IPS-18c (cell line): ENCODE results near the gene VPS13D.

Experiments used
- H3K4me3 ChIP-seq: 2 replicates; pipeline ENCODE4 v1.7.0; 2013; ENCODE audit warnings: low read depth, mild to moderate bottlenecking, low read length, moderate library complexity; ENCODE audit not compliant: insufficient read depth
- H3K9me3 ChIP-seq: one replicate; pipeline ENCODE4 v1.6.1; 2013; ENCODE audit warnings: mild to moderate bottlenecking, low read length, moderate library complexity; ENCODE audit not compliant: control insufficient read depth, insufficient read depth

VPS13D gene

DNA sequence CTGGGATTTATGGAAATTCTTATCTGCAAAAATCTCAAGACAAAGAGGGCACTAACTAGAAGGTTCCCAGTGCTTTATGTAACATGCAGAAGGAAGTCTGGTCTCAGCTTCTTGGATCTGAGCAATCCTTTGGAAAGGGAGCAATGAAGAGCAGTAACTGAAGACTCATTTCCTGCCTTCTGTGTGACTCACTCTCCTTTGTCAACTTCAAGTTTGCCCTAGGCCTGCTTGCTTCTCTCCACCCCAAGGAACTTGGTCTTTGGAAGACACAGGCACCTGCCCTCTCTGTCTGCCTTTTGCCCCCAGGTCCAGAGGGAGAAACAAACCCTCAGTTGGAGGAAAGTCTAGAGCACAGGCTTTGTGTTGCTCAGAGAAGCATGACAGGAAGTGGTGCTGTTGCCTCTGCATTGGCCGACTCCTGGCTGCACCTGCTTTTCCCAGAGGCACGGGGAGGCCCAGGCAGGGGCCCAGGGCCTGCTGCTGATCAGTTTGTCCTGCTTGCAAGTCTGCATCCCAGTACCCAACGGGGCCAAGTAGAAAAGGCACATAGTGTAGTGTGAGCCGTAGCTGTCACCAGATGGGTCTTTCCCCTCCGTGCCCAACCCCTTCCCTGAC lies 251.0 kb downstream of the VPS13D start:
- Histone ChIP-seq H3K4me3 (no peak overlapping the region), H3K9me3 (no peaks in the 10 kb centered on the region)

DNA sequence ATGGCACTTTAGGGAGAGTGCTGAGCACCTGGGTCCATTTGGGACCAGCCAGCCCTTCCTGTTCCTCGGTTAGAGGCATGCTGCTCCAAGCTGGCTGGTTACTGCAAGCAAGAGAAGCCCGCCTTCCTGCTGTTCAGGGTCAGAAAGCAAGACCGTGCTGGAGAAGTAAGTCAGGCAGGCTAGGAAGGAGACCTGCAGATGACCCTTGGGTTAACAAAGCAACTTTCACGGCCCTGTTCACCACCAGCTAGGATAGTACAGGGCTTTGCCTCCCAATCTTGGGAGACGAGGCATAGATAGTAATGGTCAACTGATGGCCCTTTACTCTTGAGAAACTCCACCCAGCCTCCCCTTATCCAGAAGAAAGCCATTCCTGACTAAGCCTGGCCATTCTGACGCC lies 252.1 kb downstream of the VPS13D start:
- H3K4me3 ChIP-seq = no peak overlapping the region
- no peaks in the 10 kb centered on the region for H3K9me3 ChIP-seq

DNA sequence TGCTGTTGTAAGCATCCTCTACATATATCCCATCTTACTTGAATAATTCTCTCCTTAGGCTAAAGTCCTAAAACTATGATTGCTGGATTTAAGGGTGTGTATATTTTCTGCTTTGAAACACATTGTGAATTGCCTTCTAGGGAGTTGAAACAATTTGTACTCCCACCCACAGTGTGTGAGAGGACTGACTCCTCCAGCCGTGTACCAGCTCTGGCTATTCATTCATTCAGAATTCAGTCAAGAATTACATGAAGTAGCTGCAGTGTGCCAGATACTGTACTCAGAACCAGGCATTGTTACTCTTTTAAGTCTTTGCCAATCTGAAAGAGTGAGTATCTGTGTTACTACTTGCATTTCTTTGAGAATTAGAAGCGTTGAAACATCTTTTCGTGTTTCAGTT lies 253.2 kb downstream of the VPS13D start:
- no peaks in the 10 kb centered on the region for H3K9me3 ChIP-seq
- no peak overlapping the region for H3K4me3 ChIP-seq

DNA sequence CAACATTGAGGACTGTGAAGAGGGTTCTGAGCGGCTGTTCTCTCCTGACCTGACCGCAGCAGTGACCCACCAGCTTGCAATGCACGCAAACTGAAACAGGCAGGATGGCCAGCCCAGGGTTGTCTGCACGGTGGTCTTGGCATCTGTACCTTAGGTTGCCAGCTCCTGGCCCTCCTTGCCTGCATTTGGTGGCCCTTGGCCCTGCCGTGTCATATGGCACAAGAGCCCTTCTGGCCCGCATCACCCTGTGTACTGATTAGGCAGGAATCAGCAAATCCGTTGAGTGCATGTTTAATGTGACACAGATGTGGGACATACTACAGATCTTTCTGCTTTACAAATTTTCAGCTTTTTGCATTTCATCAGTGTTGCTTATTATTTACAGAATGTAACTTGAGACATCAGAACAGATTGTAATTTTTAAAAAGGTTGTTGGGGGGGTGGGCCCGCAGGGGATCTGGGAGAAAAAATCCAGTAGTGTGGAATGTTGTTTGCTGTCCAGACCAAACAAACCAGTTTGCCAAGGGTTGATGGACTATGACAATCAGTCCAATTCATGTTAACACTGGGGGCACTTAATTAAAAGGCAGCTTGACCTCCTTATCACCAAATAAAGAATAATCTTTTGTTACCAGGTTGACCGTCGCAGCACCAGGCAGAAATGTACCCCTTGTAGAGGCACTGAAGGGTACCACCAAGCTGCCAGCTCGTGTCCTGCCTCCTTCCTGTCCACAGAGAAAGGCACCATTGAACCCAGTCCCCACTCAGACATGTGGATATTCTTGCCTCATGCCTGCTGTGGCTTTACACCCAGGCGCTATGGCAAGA lies 255.6 kb downstream of the VPS13D start:
- no peak overlapping the region for H3K4me3 ChIP-seq
- H3K9me3 ChIP-seq = peaks cover 9% of the 10 kb centered on the region

DNA sequence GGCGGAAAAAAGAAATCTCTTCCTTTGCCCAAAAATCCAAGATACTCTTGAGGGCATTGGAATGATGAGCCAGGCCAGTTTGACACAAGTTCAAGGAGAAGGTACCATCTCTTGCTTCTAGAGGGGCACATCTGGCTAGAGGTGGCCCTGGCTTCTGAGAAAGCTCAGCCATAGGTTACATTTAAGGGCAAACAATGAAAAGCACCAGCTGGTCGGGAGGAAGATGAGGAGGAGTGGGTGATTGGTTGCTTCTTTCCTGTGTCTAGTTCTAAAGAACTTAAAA lies 256.2 kb downstream of the VPS13D start:
- peaks cover 14% of the 10 kb centered on the region for H3K9me3 ChIP-seq
- H3K4me3 ChIP-seq = no peak overlapping the region

DNA sequence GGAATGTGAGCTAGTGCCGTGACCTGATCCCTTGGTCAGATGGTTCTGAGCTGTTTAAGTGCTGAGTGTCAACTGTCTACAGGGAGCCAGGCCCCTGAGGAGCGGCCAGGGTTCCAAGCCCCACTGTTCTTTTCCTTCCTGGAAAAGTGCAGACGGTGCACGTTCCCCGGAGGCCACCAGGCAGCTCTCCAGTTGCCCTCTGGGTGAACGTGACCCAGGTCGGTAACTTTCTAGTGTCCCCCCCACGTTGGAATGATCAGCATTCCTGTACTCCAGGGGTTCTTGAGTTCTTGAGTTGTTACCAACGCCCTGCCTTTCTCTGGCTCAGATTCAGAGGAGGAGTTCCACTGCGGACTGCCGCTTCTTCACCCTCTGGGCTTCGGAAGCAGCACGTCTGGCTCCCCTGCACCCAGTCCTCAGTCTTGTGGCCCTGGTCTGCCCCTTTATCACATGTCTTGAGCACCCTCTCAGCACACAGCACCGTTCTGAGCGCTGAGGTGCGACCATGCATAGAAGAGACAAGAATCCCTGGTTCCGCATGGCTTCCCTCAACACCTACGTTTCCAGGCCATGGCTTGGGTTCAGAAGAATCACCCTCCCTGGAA lies 256.7 kb downstream of the VPS13D start:
- H3K4me3 ChIP-seq = no peak overlapping the region
- H3K9me3 ChIP-seq = peaks cover 14% of the 10 kb centered on the region

DNA sequence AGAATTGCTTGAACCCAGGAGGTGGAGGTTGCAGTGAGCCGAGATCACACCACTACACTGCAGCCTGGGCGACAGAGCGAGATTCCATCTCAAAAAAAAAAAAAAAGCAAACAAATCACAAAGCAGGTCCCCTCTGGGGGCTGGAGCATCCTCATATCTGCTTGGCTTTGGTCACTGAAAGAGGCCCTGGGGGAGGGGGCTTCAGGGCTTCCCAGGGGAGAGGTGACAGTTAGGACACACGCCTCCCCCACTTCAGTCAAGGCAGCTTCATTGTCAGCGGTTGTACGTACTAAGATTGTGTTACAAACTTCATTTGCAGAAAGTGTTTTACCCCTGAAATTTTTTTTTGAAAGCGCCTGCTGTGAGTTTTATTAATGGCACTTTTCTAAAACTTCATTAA lies 257.7 kb downstream of the VPS13D start:
- H3K4me3 ChIP-seq = no peak overlapping the region
- peaks cover 14% of the 10 kb centered on the region for H3K9me3 ChIP-seq

DNA sequence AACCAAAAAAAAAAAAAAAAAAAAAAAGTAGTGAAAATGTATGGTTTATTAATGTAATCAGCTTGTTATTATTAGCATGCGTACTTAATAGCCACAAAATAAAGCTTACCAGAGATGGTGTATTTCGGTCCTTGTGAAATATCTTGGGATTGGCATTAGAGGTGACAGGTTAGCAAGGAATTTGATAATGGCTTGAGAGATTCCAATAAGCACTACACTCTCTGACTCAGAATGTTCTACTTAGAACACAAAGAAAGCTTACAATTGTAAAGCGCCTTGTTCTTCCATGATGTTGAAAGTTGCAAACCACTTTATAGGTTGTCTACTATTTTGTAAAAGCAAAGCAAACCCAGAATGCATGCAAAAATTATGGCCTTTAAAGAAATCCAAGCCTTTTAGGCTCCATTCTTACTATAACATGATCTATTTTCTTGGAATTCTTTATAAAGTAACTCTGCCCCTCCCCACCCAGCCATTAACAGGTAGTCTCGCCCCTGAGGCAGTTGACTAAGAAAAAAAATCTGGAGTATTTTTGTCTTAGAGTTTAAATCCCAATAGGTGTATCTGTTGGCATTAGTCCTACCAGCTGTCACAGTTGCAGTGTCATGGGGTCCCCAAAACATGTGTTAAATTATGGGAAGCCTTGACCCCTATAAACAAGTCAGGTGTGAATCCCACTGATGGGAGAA lies 259.0 kb downstream of the VPS13D start:
- Histone ChIP-seq H3K4me3 (no peak overlapping the region), H3K9me3 (peaks cover 14% of the 10 kb centered on the region)

DNA sequence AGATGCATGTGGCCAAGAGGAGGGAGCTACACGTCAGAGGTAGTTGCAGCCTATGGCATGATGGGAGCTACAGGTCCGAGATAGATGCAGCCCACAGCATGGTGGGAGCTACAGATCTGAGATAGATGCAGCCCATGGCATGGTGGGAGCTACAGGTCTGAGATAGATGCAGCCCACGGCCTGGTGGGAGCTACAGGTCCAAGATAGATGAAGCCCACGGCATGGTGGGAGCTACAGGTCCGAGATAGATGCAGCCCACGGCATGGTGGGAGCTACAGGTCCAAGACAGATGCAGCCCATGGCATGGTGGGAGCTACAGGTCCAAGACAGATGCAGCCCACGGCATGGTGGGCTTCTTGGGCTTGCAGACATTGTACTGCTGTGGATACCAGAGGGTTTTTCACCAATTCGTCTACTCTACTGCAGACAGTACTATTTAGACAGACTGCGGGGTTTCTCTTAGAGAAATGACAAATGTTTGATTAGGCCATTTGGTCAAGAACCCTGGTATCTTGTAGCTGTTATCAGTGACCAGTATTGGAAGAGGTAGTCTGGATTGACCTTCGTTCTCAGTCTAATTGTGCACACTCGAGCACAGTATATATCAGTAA lies 260.8 kb downstream of the VPS13D start:
- Histone ChIP-seq H3K9me3 (peaks cover 14% of the 10 kb centered on the region), H3K4me3 (0 out of 2 replicates have a peak overlapping the region, but pooled peaks have one; percentile 15)

DNA sequence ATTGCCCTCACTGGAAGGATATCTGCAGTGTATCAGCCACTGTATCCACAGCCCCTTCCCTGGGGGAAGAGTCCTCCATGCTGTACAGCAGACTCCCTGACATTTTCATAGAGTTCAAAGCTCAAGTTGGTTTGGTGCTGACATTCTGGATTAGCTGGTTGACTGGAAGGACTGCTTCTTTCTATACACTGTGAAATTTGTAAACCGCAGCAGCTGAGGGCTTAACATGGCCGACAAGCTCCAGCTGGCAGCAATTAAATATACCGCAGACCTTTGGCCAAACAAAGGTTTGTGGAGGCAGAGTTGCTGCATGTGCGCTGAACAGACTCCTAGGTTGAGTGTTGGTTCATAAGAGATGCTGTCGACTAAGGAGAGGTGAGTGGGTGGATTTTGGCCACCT lies 261.8 kb downstream of the VPS13D start:
- no peak overlapping the region for H3K4me3 ChIP-seq

DNA sequence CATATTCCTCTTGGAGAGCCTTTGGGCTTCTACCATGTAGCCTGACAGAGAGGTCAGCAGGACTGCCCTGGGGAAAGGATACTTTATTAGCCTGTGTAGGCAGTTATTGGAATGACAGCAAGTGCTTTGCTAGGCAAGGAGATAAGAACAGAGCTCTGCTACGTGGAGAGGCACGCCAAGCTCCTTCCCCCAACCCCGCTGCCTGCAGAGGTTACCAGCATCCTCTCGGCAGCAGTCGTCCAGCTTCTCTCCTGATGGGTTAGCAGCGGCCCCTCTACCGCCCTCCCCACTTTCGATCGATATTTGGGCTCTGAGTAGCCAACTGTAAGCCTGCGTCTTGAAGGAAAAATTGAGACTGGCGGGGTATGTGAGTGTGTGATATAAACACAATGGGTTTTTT lies 265.9 kb downstream of the VPS13D start:
- Histone ChIP-seq H3K4me3 (no peak overlapping the region), H3K9me3 (peaks cover 4% of the 10 kb centered on the region)

More for the DNA sequence above, 261.8 kb downstream of the VPS13D start:
- H3K9me3 ChIP-seq = peaks cover 14% of the 10 kb centered on the region

DNA sequence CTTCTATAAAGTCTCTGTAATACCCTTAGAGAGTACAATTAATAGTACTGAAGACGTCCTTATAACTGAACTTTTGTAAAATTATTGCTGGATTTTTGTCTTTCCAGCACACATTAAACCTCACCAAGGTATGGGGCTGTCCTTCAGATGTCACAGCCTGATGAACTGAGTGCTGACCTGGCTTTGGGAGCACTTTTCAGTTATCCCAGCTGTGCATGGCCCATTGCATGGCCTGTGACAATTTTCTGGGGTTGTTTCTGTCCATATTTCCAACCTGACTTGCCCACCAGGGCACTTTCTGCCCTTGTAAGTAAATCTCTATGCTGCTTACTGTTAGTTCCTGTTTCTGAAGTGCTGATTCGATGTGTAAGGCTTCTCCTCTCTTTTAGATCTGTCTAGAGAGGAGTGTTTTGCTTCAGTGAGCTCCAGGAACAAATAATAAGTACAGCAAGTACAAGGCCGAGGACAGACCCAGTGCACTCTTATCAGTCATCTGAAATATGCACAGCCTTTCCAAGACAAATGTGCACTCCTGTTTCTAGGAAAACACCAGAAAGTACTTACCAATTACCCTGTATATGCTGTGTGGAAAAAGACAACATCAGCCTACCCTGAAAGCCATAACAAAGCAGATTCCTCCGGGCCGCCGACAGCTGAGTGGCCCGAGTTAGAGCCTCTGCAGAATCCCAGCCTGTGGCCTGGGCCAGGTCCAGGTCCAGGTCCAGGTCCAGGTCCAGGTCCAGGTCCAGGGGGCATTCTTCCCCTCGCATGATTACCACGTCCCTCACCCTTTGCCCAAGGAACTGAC lies 266.5 kb downstream of the VPS13D start:
- Histone ChIP-seq H3K9me3 (peaks cover 4% of the 10 kb centered on the region), H3K4me3 (no peak overlapping the region)

DNA sequence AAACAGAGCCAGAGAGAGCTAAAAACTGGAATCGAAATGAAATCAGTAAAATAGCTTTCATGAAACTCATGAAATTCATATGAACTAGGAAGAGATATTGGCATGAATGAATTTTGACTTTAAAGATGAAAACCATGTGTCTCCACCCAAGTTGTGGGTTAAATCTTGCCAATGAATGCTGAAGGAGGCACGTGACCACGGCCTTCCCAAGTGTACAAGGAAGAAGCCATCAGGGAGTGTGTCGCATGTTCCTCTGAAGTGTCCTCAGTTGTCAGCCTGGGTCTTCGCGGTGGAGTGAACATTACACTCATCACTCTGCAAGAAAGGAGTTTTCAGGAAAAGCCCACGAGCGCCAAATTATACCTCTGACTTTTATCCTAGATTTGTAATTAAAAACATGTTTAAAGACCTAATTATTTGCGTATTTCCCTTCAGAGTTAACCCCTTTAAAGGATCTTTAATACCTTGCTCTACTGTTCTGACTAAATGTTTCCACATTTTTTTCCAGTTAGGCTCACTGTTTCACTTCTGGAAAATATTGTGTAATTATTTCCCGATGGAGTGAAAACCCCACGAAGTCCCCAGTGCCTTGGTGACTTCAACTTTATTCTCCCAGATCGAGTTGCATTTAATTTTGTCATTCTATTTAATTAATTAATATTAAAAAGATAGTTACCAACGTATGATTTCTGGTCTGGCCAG lies 269.9 kb downstream of the VPS13D start:
- no peak overlapping the region for H3K4me3 ChIP-seq
- H3K9me3 ChIP-seq = peaks cover 4% of the 10 kb centered on the region

DNA sequence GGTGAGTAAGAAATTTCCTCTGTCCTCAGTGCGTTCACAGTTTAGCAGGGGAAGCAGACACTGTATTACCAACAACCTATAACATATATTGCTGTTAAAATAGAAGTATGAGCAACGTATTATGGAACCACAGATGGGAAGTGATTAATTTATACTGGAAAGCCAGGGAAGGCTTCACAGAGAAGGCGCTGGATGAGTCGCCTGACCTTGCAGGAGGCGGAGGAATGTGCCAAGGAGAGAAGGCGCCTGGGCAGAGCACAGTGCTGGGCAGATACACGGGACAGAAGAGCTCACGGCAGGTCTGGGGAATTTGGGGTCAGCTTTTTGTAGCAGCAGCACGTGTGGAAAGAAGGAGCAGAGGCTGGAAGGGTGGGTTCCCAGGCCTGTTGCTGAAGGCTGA lies 271.8 kb downstream of the VPS13D start:
- Histone ChIP-seq H3K4me3 (no peak overlapping the region), H3K9me3 (peaks cover 4% of the 10 kb centered on the region)

DNA sequence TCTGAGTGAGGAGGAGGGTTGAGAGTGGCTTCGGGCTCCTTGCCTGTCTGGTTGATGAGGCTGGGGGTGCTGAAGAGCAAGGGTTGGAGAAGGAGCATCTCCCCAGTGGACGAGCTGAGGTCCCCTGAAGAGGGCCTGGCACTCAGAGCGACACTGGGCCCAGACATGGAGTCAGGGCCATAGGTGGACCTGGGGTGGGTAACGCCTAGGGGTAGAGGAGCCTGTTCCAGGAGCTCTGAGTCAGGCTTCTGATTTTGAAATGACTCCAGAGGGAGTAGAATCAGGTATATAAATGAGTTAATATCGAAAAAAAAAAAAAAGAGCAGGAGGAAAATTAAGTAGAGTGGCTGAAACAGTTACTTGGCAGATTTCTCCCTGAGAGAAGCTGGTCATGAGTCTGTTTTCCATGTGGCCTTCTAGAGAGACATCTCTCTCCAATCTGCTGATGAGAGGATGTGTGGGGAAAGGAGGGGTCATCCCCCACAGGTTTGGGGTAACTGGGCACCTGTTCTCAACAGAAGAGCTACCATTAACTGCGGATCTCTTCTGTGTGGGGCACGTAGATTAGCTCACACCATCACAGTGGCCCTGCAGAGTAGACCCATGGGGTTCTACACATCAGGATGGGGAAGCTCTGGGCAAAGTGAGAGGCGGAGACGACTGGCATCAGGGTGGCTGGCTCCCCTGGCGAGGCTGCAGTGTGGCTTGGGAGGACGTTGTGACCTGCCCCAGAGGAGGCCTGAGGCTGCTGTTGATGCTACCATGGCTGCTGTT lies 272.7 kb downstream of the VPS13D start:
- Histone ChIP-seq H3K9me3 (peaks cover 4% of the 10 kb centered on the region), H3K4me3 (no peak overlapping the region)

DNA sequence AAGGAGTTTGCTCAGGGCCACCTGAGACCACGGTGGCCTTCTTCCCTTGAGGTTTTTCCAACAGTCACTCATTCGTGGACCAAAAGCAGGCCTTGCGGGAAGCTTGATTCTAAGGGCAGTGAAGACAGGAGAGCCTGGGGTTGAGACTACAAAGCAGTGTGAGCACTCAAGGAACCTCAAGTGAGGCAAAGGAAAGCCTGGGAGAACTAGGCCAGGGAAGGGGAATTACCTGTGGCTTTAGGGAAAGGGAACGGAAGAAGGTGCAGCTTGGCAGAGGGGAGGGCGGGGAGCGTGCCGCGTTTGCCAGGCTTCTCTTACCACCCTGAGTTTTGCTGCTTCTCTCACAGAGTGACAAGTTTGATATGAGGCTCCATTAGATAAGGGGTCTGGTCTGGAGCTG lies 273.9 kb downstream of the VPS13D start:
- peaks cover 4% of the 10 kb centered on the region for H3K9me3 ChIP-seq
- H3K4me3 ChIP-seq = no peak overlapping the region
